Keratinocyte (primary cell): ENCODE results near the gene RBBP8. TPM values are rescaled to one million over a fixed set of nuclear protein-coding genes. Genes with fewer than 3 reads are reported as not detected.

Source experiments
- DNase-seq: peaks from one replicate; pipeline ENCODE4 v3.0.0-alpha.2; 2011; ENCODE audit warnings: low read depth, missing footprints, low spot score
- FAIRE-seq: peaks from 2 replicates; lab custom pipeline; 2011; peaks lifted over from hg19 to GRCh38; lab: Jason Lieb, UNC
- H2AFZ ChIP-seq: 2 replicates; pipeline ENCODE4 v1.6.0; 2012; ENCODE audit warnings: low read length, control low read depth, inconsistent platforms; ENCODE audit not compliant: control insufficient read depth
- H3K27ac ChIP-seq: 2 replicates; pipeline ENCODE4 v1.5.1; 2011; ENCODE audit warnings: low read length; ENCODE audit not compliant: control insufficient read depth, insufficient read depth
- H3K27me3 ChIP-seq: 3 replicates; pipeline ENCODE4 v1.6.0; 2011; ENCODE audit warnings: low read length; ENCODE audit not compliant: control insufficient read depth, insufficient read depth; ENCODE audit errors: extremely low read depth
- H3K36me3 ChIP-seq, 2 experiments: 2 replicates in 1 of 2; 3 replicates in 1 of 2; pipeline ENCODE4 v1.5.1; 2011; ENCODE audit warnings: low read length in 2 of 2, mild to moderate bottlenecking in 1 of 2; ENCODE audit not compliant: control insufficient read depth in 2 of 2, insufficient read depth in 2 of 2; ENCODE audit errors: extremely low read depth in 1 of 2
- H3K4me1 ChIP-seq: 3 replicates; pipeline ENCODE4 v1.5.1; 2011; ENCODE audit warnings: low read length; ENCODE audit not compliant: control insufficient read depth, insufficient read depth; ENCODE audit errors: extremely low read depth
- H3K4me2 ChIP-seq: 3 replicates; pipeline ENCODE4 v1.6.0; 2011; ENCODE audit warnings: low read depth, low read length; ENCODE audit not compliant: control insufficient read depth, insufficient read depth; ENCODE audit errors: extremely low read depth
- H3K4me3 ChIP-seq, 3 experiments: fragments of 200-600 bp in 1 of 3; sonication (generic) in 1 of 3; 2 replicates in 2 of 3; 3 replicates in 1 of 3; pipeline ENCODE4 v1.5.1; 2011 to 2016; ENCODE audit warnings: low read length in 3 of 3, mild to moderate bottlenecking in 3 of 3, control low read depth in 2 of 3, inconsistent platforms in 1 of 3, low read depth in 1 of 3, mixed read lengths in 1 of 3, mixed run types in 1 of 3, moderate library complexity in 1 of 3; ENCODE audit not compliant: control insufficient read depth in 2 of 3, insufficient read depth in 2 of 3; ENCODE audit errors: extremely low read depth in 1 of 3
- H3K79me2 ChIP-seq: 2 replicates; pipeline ENCODE4 v1.6.0; 2012; ENCODE audit warnings: low read length; ENCODE audit not compliant: control insufficient read depth, insufficient read depth
- H3K9ac ChIP-seq: 3 replicates; pipeline ENCODE4 v1.6.0; 2011; ENCODE audit warnings: low read length; ENCODE audit not compliant: control insufficient read depth, insufficient read depth; ENCODE audit errors: extremely low read depth
- H3K9me1 ChIP-seq: 3 replicates; pipeline ENCODE4 v1.6.0; 2011; ENCODE audit warnings: low read length; ENCODE audit not compliant: control insufficient read depth, insufficient read depth; ENCODE audit errors: extremely low read depth
- H3K9me3 ChIP-seq: 2 replicates; pipeline ENCODE4 v1.5.1; 2012; ENCODE audit warnings: low read depth, low read length; ENCODE audit not compliant: control insufficient read depth
- H4K20me1 ChIP-seq: 3 replicates; pipeline ENCODE4 v1.6.0; 2011; ENCODE audit warnings: low read length; ENCODE audit not compliant: control insufficient read depth, insufficient read depth; ENCODE audit errors: extremely low read depth
- CTCF ChIP-seq, 3 experiments: IDR thresholded peaks in 1 of 3; conservative IDR thresholded peaks in 1 of 3; optimal IDR thresholded peaks in 1 of 3; 2 replicates in 2 of 3; 3 replicates in 1 of 3; pipeline versions ENCODE3 to v1.5.1; 2011; ENCODE audit warnings: low read length in 3 of 3, mild to moderate bottlenecking in 3 of 3, moderate library complexity in 2 of 3, control low read depth in 1 of 3, inconsistent platforms in 1 of 3; ENCODE audit not compliant: insufficient read depth in 2 of 3; ENCODE audit errors: extremely low read depth in 1 of 3
- EZH2 ChIP-seq: IDR thresholded peaks from one replicate; pipeline ENCODE4 v1.6.1; 2012; ENCODE audit warnings: inconsistent platforms, mild to moderate bottlenecking, low read length, moderate library complexity
- dilution Hi-C: fragments of 300-500 bp; cut with MboI; formaldehyde crosslinking; loops from one replicate; pipeline ENCODE4 v1.7.0; 2020; ENCODE audit warnings: low sequenced_read_pairs; ENCODE audit not compliant: extremely low pct_ligation_motif_present
- polyA plus RNA-seq, 5 experiments: library from polyadenylated mRNA; depleted of rRNA in 3 of 5; stranded (reverse) in 3 of 5; stranded (forward) in 1 of 5; unstranded in 1 of 5; fragments of >200 nt; gene quantifications; 1 replicate in 1 of 5; 2 replicates in 3 of 5; 3 replicates in 1 of 5; pipeline versions ENCODE4 v1.2.1 to v1.2.3, GENCODE V29; 2011 to 2012; ENCODE audit warnings: missing spikeins in 2 of 5, low read depth in 1 of 5, low replicate concordance in 1 of 5

The RBBP8 gene
- polyA plus RNA-seq, 1 donor (not counting 4 experiments of a cell fraction or from before 2014, with no cell fraction given): 169 TPM

- no peaks in the 10 kb centered on the region for H4K20me1 ChIP-seq
- H3K36me3 ChIP-seq: no peaks in the 10 kb centered on the region
- H3K9me3 ChIP-seq: no peaks in the 10 kb centered on the region
- no peaks in the 10 kb centered on the region for H3K9me1 ChIP-seq
- no peak overlapping the region for H3K4me3 ChIP-seq
- H3K4me2 ChIP-seq: no peak overlapping the region
- H2AFZ ChIP-seq: no peak overlapping the region
- dilution Hi-C loops: no loop called here
- no peak for DNase-seq
- no peaks in the 10 kb centered on the region for H3K79me2 ChIP-seq
- no peak for FAIRE-seq
- no peaks in the 10 kb centered on the region for H3K27me3 ChIP-seq
- TF ChIP-seq CTCF (optimal IDR thresholded peaks at IDR 0.05 in 1 of 3, IDR thresholded peaks at IDR 0.05 in 1 of 3, conservative IDR thresholded peaks at IDR 0.05 in 1 of 3; ENCODE audit: extremely low read depth in 1 of 3, insufficient read depth in 2 of 3, low read length in 3 of 3): no peak
- TF ChIP-seq EZH2: no peak
- H3K27ac ChIP-seq: no peak overlapping the region
- H3K4me1 ChIP-seq: no peaks in the 10 kb centered on the region
- H3K9ac ChIP-seq: no peak overlapping the region
Measured at GRCh38 chr18:23066504-23067039, 133.4 kb downstream of the RBBP8 start.

GRCh38 chr18:23067236-23067635 is 134.1 kb downstream of the RBBP8 start:
- dilution Hi-C loops: no loop called here
- H3K79me2 ChIP-seq: no peaks in the 10 kb centered on the region
- H4K20me1 ChIP-seq: no peaks in the 10 kb centered on the region
- no peaks in the 10 kb centered on the region for H3K9me3 ChIP-seq
- H3K4me3 ChIP-seq: no peak overlapping the region
- no peaks in the 10 kb centered on the region for H3K9me1 ChIP-seq
- no peak overlapping the region for H2AFZ ChIP-seq
- no peak overlapping the region for H3K27ac ChIP-seq
- no peak for FAIRE-seq
- no peaks in the 10 kb centered on the region for H3K36me3 ChIP-seq
- H3K27me3 ChIP-seq: no peaks in the 10 kb centered on the region
- TF ChIP-seq CTCF (optimal IDR thresholded peaks at IDR 0.05 in 1 of 3, IDR thresholded peaks at IDR 0.05 in 1 of 3, conservative IDR thresholded peaks at IDR 0.05 in 1 of 3; ENCODE audit: extremely low read depth in 1 of 3, insufficient read depth in 2 of 3, low read length in 3 of 3) (no peak), EZH2 (no peak)
- DNase-seq: no peak
- no peaks in the 10 kb centered on the region for H3K4me1 ChIP-seq
- no peak overlapping the region for H3K4me2 ChIP-seq
- H3K9ac ChIP-seq: no peak overlapping the region
